Measurements from ENCODE around the gene MRPL44. TPM values are rescaled to one million over a fixed set of nuclear protein-coding genes. Genes with fewer than 3 reads are reported as not detected.

The MRPL44 gene
- total RNA-seq, 1 experiment from 2014 or later = 66.4 TPM

GRCh38 chr2:223944703-223945531, 12.3 kb upstream of the MRPL44 start, which contains the start of gene WDFY1:
TSS of gene WDFY1 (minus strand) at chr2:223945335. CDS start at chr2:223945284, 51 bp downstream.
- POLR2A ChIA-PET (ENCODE audit: unreplicated experiment) = interaction anchor here (0.6 to 0.7 kb wide), 2 partner anchors 144 to 418 kb away, joined by 3 to 20 read pairs; no protein-coding TSS in a partner anchor
- peaks cover 42% of the 10 kb centered on the region for H3K4me1 ChIP-seq (replicated peaks; ENCODE audit: insufficient read depth)
- intact Hi-C loops (cut with micrococcal nuclease; ENCODE audit: unreplicated experiment) = loop anchor here (1.0 to 10.0 kb wide), 5 partner anchors 12 to 973 kb away; partner anchors contain the start of genes AP1S3, CUL3 and MRPL44
- peaks cover 39% of the 10 kb centered on the region for H3K79me2 ChIP-seq (ENCODE audit: low read depth)
- H4K20me1 ChIP-seq (ENCODE audit: insufficient read depth) = no peaks in the 10 kb centered on the region
- H3K36me3 ChIP-seq (ENCODE audit: low read depth) = peaks cover 5% of the 10 kb centered on the region; the same call in 1 of the 2 replicates
- peak within 1 kb of the TSS; percentile 77 for H3K4me2 ChIP-seq
- TF ChIP-seq CTCF (conservative IDR thresholded peaks at IDR 0.05) (no peak), EZH2 (IDR thresholded peaks at IDR 0.05; ENCODE audit: low read depth) (no peak)
- H3K9me2 ChIP-seq (ENCODE audit: insufficient read depth) = no peaks in the 10 kb centered on the region
- CTCF ChIA-PET = no interaction called here
- DNase-seq = peak; percentile 77 to 94
- peak within 1 kb of the TSS; percentile 74 for H3K4me3 ChIP-seq
- H3K27ac ChIP-seq = 0 out of 2 replicates have a peak within 1 kb of the TSS, but pooled peaks have one; percentile 1
- no TSS peak for BruUV-seq (replicated peaks)
- peak within 1 kb of the TSS; percentile 91 for H2AFZ ChIP-seq
- no peaks in the 10 kb centered on the region for H3K27me3 ChIP-seq (ENCODE audit: insufficient read depth, low read depth)
- no peaks in the 10 kb centered on the region for H3K9me3 ChIP-seq (ENCODE audit: insufficient read depth, low read depth)
- peaks cover 44% of the 10 kb centered on the region for H3F3A ChIP-seq (ENCODE audit: insufficient read depth, low read depth)

GRCh38 chr2:223945755-223946154, 11.5 kb upstream of the MRPL44 start:
- H3K27ac ChIP-seq = no peak overlapping the region
- no TSS peak for BruUV-seq (replicated peaks)
- H3K27me3 ChIP-seq (ENCODE audit: insufficient read depth, low read depth) = no peaks in the 10 kb centered on the region
- peaks cover 47% of the 10 kb centered on the region for H3K4me1 ChIP-seq (replicated peaks; ENCODE audit: insufficient read depth)
- ChIA-PET POLR2A (ENCODE audit: unreplicated experiment) (no interaction called here), CTCF (no interaction called here)
- no peaks in the 10 kb centered on the region for H3K36me3 ChIP-seq (ENCODE audit: low read depth)
- H3K4me2 ChIP-seq = peak overlapping the region; percentile 77
- H3K9me2 ChIP-seq (ENCODE audit: insufficient read depth) = no peaks in the 10 kb centered on the region
- H3K9me3 ChIP-seq (ENCODE audit: insufficient read depth, low read depth) = no peaks in the 10 kb centered on the region
- DNase-seq = no peak
- H4K20me1 ChIP-seq (ENCODE audit: insufficient read depth) = no peaks in the 10 kb centered on the region
- TF ChIP-seq CTCF (conservative IDR thresholded peaks at IDR 0.05) (no peak), EZH2 (IDR thresholded peaks at IDR 0.05; ENCODE audit: low read depth) (no peak)
- intact Hi-C loops (cut with micrococcal nuclease; ENCODE audit: unreplicated experiment) = loop anchor here (1.0 to 10.0 kb wide), 2 partner anchors 12 to 639 kb away; partner anchors contain the start of genes CUL3 and MRPL44
- H3K4me3 ChIP-seq = peak overlapping the region; percentile 74
- peak overlapping the region; percentile 91 for H2AFZ ChIP-seq
- peaks cover 46% of the 10 kb centered on the region for H3F3A ChIP-seq (ENCODE audit: insufficient read depth, low read depth)
- peaks cover 31% of the 10 kb centered on the region for H3K79me2 ChIP-seq (ENCODE audit: low read depth)

- H2AFZ ChIP-seq = no peak overlapping the region
- TF ChIP-seq EZH2 (IDR thresholded peaks at IDR 0.05; ENCODE audit: low read depth) = no peak
- TF ChIP-seq CTCF (conservative IDR thresholded peaks at IDR 0.05) = no peak
- H3K79me2 ChIP-seq (ENCODE audit: low read depth) = peaks cover 23% of the 10 kb centered on the region
- BruUV-seq (replicated peaks) = no TSS peak
- POLR2A ChIA-PET (ENCODE audit: unreplicated experiment) = no interaction called here
- no peak overlapping the region for H3K4me3 ChIP-seq
- intact Hi-C loops (cut with micrococcal nuclease; ENCODE audit: unreplicated experiment) = loop anchor here (10.0 kb wide), 1 partner anchor 637 kb away; the partner anchor contains the start of gene CUL3
- no peaks in the 10 kb centered on the region for H3K36me3 ChIP-seq (ENCODE audit: low read depth)
- H4K20me1 ChIP-seq (ENCODE audit: insufficient read depth) = no peaks in the 10 kb centered on the region
- no peaks in the 10 kb centered on the region for H3K9me3 ChIP-seq (ENCODE audit: insufficient read depth, low read depth)
- no peaks in the 10 kb centered on the region for H3K27me3 ChIP-seq (ENCODE audit: insufficient read depth, low read depth)
- H3K27ac ChIP-seq = no peak overlapping the region
- peaks cover 27% of the 10 kb centered on the region for H3F3A ChIP-seq (ENCODE audit: insufficient read depth, low read depth)
- H3K9me2 ChIP-seq (ENCODE audit: insufficient read depth) = no peaks in the 10 kb centered on the region
- H3K4me1 ChIP-seq (replicated peaks; ENCODE audit: insufficient read depth) = peaks cover 31% of the 10 kb centered on the region
- CTCF ChIA-PET = no interaction called here
- DNase-seq = no peak
- H3K4me2 ChIP-seq = no peak overlapping the region
Observed at GRCh38 chr2:223947711-223948205, 9.5 kb upstream of the MRPL44 start.

Measured in PC-9 (cell line).